GM19468 (cell line): ENCODE measurements around the gene USP28.

Experiments used
- ATAC-seq: cut with Tn5 transposase; IDR thresholded peaks from one replicate; pipeline ENCODE4 v1.9.1; 2021; ENCODE audit warnings: mild to moderate bottlenecking, moderate library complexity, moderate number of reproducible peaks; ENCODE audit not compliant: unreplicated experiment; ENCODE audit errors: extremely low read depth

The USP28 gene

DNA sequence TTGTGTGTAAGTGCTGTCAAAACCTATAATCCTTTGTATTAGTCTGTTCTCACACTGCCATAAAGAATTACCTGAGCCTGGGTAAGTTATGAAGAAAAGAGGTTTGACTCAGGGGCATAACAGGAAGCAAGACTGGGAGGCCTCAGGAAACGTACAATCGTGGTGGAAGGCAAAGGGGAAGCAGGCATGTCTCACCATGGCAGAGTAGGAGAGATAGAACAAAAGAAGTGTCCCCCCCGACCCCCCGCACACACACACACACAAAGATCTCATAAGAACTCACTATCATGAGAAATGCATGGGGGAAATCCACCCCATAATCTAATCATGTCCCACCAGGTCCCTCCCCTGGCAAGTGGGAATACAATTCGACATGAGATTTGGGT lies 2.3 kb upstream of the USP28 start:
- ATAC-seq, result no peak

DNA sequence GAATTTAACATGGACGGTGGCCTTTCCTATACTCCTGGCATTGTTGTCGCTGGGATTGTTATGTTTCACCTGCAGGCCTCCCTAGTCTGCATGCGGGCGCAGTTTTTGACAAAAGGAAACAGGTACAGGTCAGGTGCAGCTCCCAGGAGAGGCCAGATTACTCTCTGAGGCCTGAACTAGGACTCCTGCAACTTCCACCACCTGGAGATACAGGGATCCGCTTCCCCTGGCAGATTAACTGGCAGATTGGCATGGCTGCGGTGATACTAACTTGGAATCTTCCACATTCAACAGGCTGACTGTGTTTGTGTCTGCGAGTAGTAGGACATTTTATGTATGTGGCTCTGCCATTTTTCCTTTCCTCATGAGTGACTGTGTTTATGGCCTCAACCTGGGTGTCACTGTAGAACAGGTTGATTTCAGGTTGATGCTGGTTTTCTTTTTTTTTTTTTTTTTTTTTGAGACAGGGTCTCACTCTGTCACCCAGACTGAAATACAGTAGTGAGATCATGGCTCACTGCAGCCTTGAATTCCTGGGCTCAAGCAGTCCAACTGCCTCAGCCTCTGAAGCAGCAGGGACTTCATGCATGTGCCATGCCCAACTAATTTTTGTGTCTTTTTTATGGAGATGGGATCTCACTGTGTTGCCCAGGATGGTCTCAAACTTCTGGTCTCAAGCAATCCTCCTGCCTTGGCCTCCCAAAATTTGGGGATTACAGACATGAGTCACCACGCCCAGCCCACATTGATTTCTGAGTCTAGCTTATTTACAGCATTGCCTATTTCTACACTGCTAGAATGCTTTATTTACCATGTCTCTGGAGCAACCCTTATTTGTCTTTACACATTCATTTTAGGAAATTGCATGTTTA lies 1.7 kb upstream of the USP28 start:
- no peak for ATAC-seq

- ATAC-seq, result no peak
Measured at GRCh38 chr11:113876074-113876797, 864 bp upstream of the USP28 start.

GRCh38 chr11:113874581-113875233 lies 665 bp downstream of the USP28 start:
- ATAC-seq, result no peak

GRCh38 chr11:113874096-113874495 lies 1.3 kb downstream of the USP28 start:
- no peak for ATAC-seq

- no peak for ATAC-seq
Measured at GRCh38 chr11:113873236-113873626, 2.1 kb downstream of the USP28 start.

- ATAC-seq, result no peak
Measured at GRCh38 chr11:113871336-113871735, 4.0 kb downstream of the USP28 start.

DNA sequence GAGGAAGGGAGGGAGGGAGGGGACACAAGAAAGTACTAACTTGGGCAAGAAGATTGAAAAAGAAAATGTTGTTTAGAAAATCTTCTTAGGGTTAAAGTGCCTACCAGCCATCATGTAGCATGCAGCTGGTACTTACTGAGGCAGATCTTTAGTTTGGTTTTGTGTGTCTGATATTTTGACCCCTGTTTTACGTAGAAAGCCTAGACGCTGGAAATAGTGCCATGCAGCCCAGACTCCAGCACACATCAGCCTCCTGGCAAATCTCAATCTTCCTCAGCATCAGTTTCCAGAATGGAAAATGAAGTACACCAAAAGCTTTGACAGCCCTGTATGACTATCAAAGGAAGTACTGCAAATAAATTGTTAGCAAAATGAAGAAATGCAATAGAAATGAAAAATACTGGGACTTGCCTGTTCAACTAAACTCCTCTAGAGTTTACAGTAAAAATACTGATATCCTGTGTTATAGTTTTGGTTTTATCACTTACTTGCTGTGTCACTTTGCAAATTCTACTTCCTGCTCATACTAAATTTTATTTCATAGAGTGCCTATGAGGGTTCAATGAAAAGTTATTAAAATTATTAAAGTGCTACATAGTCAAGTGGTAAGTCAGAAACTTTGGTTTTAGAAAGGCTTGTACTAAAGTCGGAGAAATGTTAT lies 7.4 kb downstream of the USP28 start:
- no peak for ATAC-seq

DNA sequence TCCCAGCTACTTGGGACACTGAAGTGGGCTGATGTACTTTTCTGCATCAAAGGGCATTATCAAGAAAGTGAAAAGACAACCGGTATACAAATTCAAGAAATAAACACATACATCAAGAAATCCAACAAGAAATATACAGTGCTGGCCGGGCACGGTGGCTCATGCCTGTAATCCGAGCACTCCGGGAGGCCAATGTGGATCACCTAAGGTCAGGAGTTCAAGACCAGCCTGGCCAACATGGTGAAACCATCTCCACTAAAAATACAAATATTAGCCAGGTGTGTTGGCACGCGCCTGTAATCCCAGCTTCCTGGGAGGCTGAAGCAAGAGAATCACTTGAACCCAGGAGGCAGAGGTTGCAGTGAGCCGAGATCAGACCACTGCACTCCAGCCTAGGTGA lies 9.5 kb downstream of the USP28 start:
- no peak for ATAC-seq

DNA sequence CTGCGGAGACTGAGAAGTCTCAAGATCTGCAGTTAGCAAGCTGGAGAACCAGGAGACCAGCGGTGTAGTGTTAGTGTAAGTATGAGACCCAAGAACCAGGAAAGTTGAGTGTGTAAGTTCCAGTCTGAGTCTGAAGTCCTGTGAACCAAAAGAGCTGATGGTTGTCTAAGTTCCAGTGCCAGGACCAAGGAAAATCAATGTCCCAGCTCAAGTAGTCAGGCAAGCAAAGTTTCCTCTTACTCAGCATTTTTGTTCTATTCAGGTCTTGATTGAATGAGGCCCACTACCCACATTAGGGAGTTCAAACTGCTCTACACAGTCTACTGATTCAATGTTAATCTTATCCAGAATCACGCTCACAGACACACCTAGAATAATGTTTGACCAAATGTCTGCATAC lies 11.0 kb downstream of the USP28 start:
- no peak for ATAC-seq

GRCh38 chr11:113862435-113862834 lies 12.9 kb downstream of the USP28 start:
- ATAC-seq, result no peak

- ATAC-seq, result no peak
Measured at GRCh38 chr11:113859665-113860064, 15.7 kb downstream of the USP28 start.

- ATAC-seq, result no peak
Measured at GRCh38 chr11:113856966-113857759, 18.2 kb downstream of the USP28 start.

- ATAC-seq, result no peak
Measured at GRCh38 chr11:113855803-113856202, 19.6 kb downstream of the USP28 start.

DNA sequence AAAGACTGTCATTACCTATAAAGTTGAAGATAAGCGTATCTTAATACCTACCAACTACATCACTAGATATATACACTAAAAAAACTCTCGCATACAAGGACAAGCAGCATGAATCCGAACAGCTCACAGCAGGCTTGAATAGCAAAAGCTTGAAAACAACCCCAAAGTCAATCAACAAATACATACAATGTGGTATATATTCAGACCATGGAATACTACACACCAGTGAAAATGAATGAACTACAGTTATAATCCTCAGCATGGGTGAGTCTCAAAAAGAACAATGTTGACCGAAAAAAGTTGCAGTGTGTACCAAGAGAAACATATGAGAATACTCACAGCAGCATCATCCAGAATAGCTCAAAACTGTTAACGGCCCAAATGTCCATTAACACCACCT lies 25.2 kb downstream of the USP28 start:
- ATAC-seq, result no peak

GRCh38 chr11:113849713-113850112 lies 25.7 kb downstream of the USP28 start:
- no peak for ATAC-seq

GRCh38 chr11:113847580-113847979 lies 27.8 kb downstream of the USP28 start:
- ATAC-seq, result no peak

- no peak for ATAC-seq
Measured at GRCh38 chr11:113847111-113847510, 28.3 kb downstream of the USP28 start.

DNA sequence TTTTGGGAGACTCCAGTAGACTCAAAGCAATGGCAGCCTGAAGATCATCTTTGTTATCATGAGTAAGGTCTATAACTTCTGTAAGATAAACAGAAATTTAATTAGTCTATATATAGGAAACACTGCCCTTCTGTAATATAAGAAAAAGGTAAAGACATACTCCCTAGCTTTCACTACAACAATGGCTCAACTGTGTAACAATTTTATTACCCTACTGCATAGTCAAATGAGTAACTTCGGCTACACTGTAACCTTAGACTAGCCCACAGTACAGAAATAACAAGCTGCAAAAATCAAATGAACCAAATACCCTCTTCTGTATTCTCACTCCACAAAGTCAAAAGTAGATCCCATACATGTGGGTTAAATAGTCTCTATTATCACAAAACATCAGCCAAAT lies 33.7 kb downstream of the USP28 start:
- ATAC-seq, result no peak
